ENCODE measurements around the gene USP3. TPM values are rescaled to one million over a fixed set of nuclear protein-coding genes. Genes with fewer than 3 reads are reported as not detected.
"Not testable (repeated sequence)": the region's sequence is repeated elsewhere in the genome, so short reads cannot be mapped to it uniquely, and the experiment has no call there.

USP3 gene
- total RNA-seq, 1 donor = 45.8 TPM

- no peak for DNase-seq (ENCODE audit: low read depth)
- no peak for TF ChIP-seq CTCF (IDR thresholded peaks at IDR 0.05; ENCODE audit: insufficient read depth, low read length)
- no peak overlapping the region for H3K4me3 ChIP-seq (ENCODE audit: low read depth, low read length)
Observed at GRCh38 chr15:63530752-63531299, 26.4 kb downstream of the USP3 start.

- TF ChIP-seq CTCF (IDR thresholded peaks at IDR 0.05; ENCODE audit: insufficient read depth, low read length) = peak; percentile 23
- H3K4me3 ChIP-seq (ENCODE audit: low read depth, low read length) = no peak overlapping the region
- DNase-seq (ENCODE audit: low read depth) = no peak
Observed at GRCh38 chr15:63531586-63531985, 27.2 kb downstream of the USP3 start.

- TF ChIP-seq CTCF (IDR thresholded peaks at IDR 0.05; ENCODE audit: insufficient read depth, low read length) = no peak
- peak; percentile 41 for DNase-seq (ENCODE audit: low read depth)
- H3K4me3 ChIP-seq (ENCODE audit: low read depth, low read length) = no peak overlapping the region
Observed at GRCh38 chr15:63532307-63532744, 27.9 kb downstream of the USP3 start.

- H3K4me3 ChIP-seq (ENCODE audit: low read depth, low read length) = not testable (repeated sequence)
Observed at GRCh38 chr15:63534888-63535287, 30.5 kb downstream of the USP3 start.

GRCh38 chr15:63535689-63536088 is 31.3 kb downstream of the USP3 start:
- no peak for DNase-seq (ENCODE audit: low read depth)
- H3K4me3 ChIP-seq (ENCODE audit: low read depth, low read length) = no peak overlapping the region
- no peak for TF ChIP-seq CTCF (IDR thresholded peaks at IDR 0.05; ENCODE audit: insufficient read depth, low read length)

More at GRCh38 chr15:63534888-63535287, 30.5 kb downstream of the USP3 start:
- not testable (repeated sequence) for DNase-seq (ENCODE audit: low read depth)

GRCh38 chr15:63538876-63539275 is 34.5 kb downstream of the USP3 start:
- DNase-seq (ENCODE audit: low read depth) = no peak
- H3K4me3 ChIP-seq (ENCODE audit: low read depth, low read length) = no peak overlapping the region
- no peak for TF ChIP-seq CTCF (IDR thresholded peaks at IDR 0.05; ENCODE audit: insufficient read depth, low read length)

GRCh38 chr15:63539521-63539920 is 35.1 kb downstream of the USP3 start:
- no peak for DNase-seq (ENCODE audit: low read depth)
- TF ChIP-seq CTCF (IDR thresholded peaks at IDR 0.05; ENCODE audit: insufficient read depth, low read length) = no peak

More at GRCh38 chr15:63539521-63539920, 35.1 kb downstream of the USP3 start:
- no peak overlapping the region for H3K4me3 ChIP-seq (ENCODE audit: low read depth, low read length)
